WTC11 (cell line): ENCODE measurements around the gene RPL7L1. TPM values are rescaled to one million over a fixed set of nuclear protein-coding genes. Genes with fewer than 3 reads are reported as not detected.
A peak's percentile ranks its signal among the peaks of the same experiment; 100 is the strongest.

Source experiments
- FOXJ3 ChIP-seq: sonication (generic); formaldehyde crosslinking; IDR thresholded peaks from 2 replicates; pipeline ENCODE4 v1.9.0; 2021; ENCODE audit warnings: missing genetic modification reagents, mild to moderate bottlenecking, borderline replicate concordance
- FOXK1 ChIP-seq: sonication (generic); formaldehyde crosslinking; IDR thresholded peaks from 2 replicates; pipeline ENCODE4 v1.8.0; 2022; ENCODE audit warnings: mild to moderate bottlenecking, moderate library complexity, missing genetic modification reagents
- FOXP4 ChIP-seq: sonication (generic); formaldehyde crosslinking; IDR thresholded peaks from 2 replicates; pipeline ENCODE4 v1.8.0; 2022; ENCODE audit warnings: mild to moderate bottlenecking, missing genetic modification reagents
- IRF1 ChIP-seq: sonication (generic); formaldehyde crosslinking; IDR thresholded peaks from 2 replicates; pipeline ENCODE4 v1.8.0; 2023; ENCODE audit warnings: missing genetic modification reagents
- NFE2L1 ChIP-seq: sonication (generic); formaldehyde crosslinking; IDR thresholded peaks from 2 replicates; pipeline ENCODE4 v1.8.1; 2023; ENCODE audit warnings: missing genetic modification reagents
- ZBTB43 ChIP-seq: sonication (generic); formaldehyde crosslinking; IDR thresholded peaks from 2 replicates; pipeline ENCODE4 v1.8.1; 2023; ENCODE audit warnings: mild to moderate bottlenecking, missing genetic modification reagents
- ZNF121 ChIP-seq: sonication (generic); formaldehyde crosslinking; IDR thresholded peaks from 2 replicates; pipeline ENCODE4 v1.8.0; 2023; ENCODE audit warnings: missing genetic modification reagents
- ZNF232 ChIP-seq: sonication (generic); formaldehyde crosslinking; IDR thresholded peaks from 2 replicates; pipeline ENCODE4 v1.8.0; 2022; ENCODE audit warnings: mild to moderate bottlenecking, missing genetic modification reagents
- ZNF512 ChIP-seq: sonication (generic); formaldehyde crosslinking; IDR thresholded peaks from 2 replicates; pipeline ENCODE4 v1.8.1; 2022; ENCODE audit warnings: missing genetic modification reagents, borderline replicate concordance
- total RNA-seq: library from RNA; stranded (reverse); gene quantifications from 3 replicates; pipeline ENCODE4 v1.2.3, GENCODE V29; 2021
- TF ChIP-seq, protein P1 (sequence below): fragments of 250-450 bp; sonication (Bioruptor Pico); IDR thresholded peaks from 2 replicates; pipeline ENCODE4 v1.9.0; 2021; ENCODE audit warnings: mild to moderate bottlenecking, borderline replicate concordance
- TF ChIP-seq, protein P2 (sequence below): fragments of 250-450 bp; sonication (Bioruptor Pico); IDR thresholded peaks from 2 replicates; pipeline ENCODE4 v1.9.0; 2021; ENCODE audit warnings: mild to moderate bottlenecking
- TF ChIP-seq, protein P3 (sequence below): sonication (generic); formaldehyde crosslinking; conservative IDR thresholded peaks from 2 replicates; pipeline ENCODE4 v1.8.1; 2022; ENCODE audit warnings: mild to moderate bottlenecking, missing genetic modification reagents
- TF ChIP-seq, protein P4 (sequence below): fragments of 250-450 bp; sonication (Bioruptor Pico); IDR thresholded peaks from 2 replicates; pipeline ENCODE4 v1.9.0; 2021; ENCODE audit warnings: moderate library complexity, mild to moderate bottlenecking, inconsistent platforms, borderline replicate concordance

Gene RPL7L1
- total RNA-seq, 1 experiment from 2014 or later, result 107 TPM

DNA sequence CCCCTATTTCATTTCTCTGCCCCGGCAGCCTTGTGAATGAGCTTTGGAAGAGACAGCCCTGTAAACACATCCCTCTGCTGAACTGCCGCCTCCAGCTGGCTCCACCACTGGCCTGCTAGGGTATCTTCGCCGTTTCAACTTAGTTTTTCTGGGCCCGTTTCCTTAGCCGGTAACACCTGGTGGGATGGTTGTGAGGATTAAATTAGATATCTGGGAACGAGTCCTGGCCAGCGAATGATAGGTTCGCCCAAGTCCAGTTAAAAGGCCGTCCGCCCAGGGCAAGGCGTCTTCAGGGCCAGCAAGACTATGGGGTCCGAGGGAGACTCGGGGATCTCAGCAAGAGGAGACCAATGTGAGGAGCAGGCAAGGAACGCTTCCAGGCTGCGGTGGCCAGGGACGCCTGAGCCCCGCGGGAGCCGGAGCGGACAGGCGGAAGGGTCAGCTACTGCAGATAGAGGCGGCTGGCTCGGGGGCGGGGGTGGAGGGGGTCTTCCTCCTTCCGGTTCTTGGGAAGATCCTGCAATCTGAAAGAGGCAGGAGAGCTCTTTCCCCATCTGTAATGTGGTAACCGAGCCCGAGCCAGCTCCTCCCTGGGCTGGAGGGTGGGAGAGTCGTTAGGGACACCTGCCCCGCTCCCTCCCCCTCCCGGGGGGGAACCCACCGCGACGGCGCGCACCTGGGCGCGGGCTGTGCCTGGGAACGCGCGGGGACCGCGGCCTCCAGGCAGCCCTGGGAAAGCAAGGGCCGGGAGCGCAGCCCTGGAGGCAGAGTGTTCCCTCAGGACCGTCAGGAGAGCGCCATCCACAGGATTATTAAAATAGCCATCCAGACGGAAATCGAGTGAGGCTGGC lies 32.0 kb downstream of the RPL7L1 start (continued):
- TF ChIP-seq, protein P1, sequence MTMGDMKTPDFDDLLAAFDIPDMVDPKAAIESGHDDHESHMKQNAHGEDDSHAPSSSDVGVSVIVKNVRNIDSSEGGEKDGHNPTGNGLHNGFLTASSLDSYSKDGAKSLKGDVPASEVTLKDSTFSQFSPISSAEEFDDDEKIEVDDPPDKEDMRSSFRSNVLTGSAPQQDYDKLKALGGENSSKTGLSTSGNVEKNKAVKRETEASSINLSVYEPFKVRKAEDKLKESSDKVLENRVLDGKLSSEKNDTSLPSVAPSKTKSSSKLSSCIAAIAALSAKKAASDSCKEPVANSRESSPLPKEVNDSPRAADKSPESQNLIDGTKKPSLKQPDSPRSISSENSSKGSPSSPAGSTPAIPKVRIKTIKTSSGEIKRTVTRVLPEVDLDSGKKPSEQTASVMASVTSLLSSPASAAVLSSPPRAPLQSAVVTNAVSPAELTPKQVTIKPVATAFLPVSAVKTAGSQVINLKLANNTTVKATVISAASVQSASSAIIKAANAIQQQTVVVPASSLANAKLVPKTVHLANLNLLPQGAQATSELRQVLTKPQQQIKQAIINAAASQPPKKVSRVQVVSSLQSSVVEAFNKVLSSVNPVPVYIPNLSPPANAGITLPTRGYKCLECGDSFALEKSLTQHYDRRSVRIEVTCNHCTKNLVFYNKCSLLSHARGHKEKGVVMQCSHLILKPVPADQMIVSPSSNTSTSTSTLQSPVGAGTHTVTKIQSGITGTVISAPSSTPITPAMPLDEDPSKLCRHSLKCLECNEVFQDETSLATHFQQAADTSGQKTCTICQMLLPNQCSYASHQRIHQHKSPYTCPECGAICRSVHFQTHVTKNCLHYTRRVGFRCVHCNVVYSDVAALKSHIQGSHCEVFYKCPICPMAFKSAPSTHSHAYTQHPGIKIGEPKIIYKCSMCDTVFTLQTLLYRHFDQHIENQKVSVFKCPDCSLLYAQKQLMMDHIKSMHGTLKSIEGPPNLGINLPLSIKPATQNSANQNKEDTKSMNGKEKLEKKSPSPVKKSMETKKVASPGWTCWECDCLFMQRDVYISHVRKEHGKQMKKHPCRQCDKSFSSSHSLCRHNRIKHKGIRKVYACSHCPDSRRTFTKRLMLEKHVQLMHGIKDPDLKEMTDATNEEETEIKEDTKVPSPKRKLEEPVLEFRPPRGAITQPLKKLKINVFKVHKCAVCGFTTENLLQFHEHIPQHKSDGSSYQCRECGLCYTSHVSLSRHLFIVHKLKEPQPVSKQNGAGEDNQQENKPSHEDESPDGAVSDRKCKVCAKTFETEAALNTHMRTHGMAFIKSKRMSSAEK, result no peak
- TF ChIP-seq, protein P2, sequence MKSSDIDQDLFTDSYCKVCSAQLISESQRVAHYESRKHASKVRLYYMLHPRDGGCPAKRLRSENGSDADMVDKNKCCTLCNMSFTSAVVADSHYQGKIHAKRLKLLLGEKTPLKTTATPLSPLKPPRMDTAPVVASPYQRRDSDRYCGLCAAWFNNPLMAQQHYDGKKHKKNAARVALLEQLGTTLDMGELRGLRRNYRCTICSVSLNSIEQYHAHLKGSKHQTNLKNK (CRISPR knock-in tag), result no peak
- TF ChIP-seq FOXK1 (CRISPR knock-in tag), result 0 out of 2 replicates have a peak, but pooled peaks have one; percentile 27
- TF ChIP-seq, protein P3, sequence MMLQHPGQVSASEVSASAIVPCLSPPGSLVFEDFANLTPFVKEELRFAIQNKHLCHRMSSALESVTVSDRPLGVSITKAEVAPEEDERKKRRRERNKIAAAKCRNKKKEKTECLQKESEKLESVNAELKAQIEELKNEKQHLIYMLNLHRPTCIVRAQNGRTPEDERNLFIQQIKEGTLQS (CRISPR knock-in tag), result no peak
- no peak for TF ChIP-seq ZNF232 (CRISPR knock-in tag)
- TF ChIP-seq ZNF512 (CRISPR knock-in tag), result no peak
- TF ChIP-seq, protein P4, sequence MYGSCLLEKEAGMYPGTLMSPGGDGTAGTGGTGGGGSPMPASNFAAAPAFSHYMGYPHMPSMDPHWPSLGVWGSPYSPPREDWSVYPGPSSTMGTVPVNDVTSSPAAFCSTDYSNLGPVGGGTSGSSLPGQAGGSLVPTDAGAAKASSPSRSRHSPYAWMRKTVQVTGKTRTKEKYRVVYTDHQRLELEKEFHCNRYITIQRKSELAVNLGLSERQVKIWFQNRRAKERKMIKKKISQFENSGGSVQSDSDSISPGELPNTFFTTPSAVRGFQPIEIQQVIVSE, result no peak
- TF ChIP-seq IRF1 (CRISPR knock-in tag), result no peak
- no peak for TF ChIP-seq ZNF121
- TF ChIP-seq FOXJ3 (CRISPR knock-in tag), result no peak
- no peak; the same call in 1 of the 2 replicates for TF ChIP-seq ZBTB43 (CRISPR knock-in tag)
- no peak for TF ChIP-seq NFE2L1 (CRISPR knock-in tag)
- TF ChIP-seq FOXP4 (CRISPR knock-in tag), result no peak; the same call in 1 of the 2 replicates
